Measurements from ENCODE around the gene ZMAT5. TPM values are rescaled to one million over a fixed set of nuclear protein-coding genes. Genes with fewer than 3 reads are reported as not detected.
A peak's percentile ranks its signal among the peaks of the same experiment; 100 is the strongest.

The ZMAT5 gene
- total and polyA plus RNA-seq, 9 of the 15 experiments (the other 6 are each of a cell fraction or from before 2014, with no cell fraction given), result 2.0 to 25.2 (median 11.9) TPM

DNA sequence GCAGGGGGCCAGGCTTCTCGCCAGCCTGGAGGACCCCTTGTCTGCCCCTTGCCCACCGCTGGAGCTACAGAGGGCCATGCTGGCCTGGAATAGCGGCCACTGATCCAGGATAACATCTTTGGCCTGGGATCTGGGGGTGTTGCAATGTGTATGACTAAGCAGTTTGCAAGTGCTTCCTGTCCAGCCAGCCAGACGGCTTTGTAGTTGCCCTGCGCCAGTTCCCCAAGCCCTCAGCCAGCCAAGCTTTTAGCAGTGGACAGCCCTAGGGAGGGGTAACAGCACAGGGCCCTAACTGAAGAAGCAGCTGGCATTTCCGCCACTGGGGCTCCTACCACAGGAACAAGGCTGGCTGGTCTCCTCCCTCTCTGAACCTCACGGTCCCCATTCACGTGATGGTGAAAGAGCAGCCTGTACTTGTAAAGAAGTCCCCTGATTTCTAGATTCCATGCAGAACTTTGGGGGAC, 32.4 kb upstream of the ZMAT5 start (continued):
- TF ChIP-seq KLF13 (tag; IDR thresholded peaks at IDR 0.05; ENCODE audit: borderline replicate concordance, low read depth) (no peak), DPF2 (IDR thresholded peaks at IDR 0.05) (peak; percentile 91), ZNF316 (IDR thresholded peaks at IDR 0.05) (peak; percentile 96), NR2C2 (CRISPR knock-in tag; IDR thresholded peaks at IDR 0.05) (no peak), NR2C2 (tag; IDR thresholded peaks at IDR 0.05) (peak; percentile 87), ZBTB7A (IDR thresholded peaks at IDR 0.05; ENCODE audit: borderline replicate concordance, control insufficient read depth, low read depth, low read length) (peak; percentile 30; the same call in 1 of the 2 replicates), SMARCC2 (IDR thresholded peaks at IDR 0.05; ENCODE audit: low read depth) (peak; percentile 67; the same call in 1 of the 2 replicates), TEAD2 (tag; IDR thresholded peaks at IDR 0.05) (0 out of 2 replicates have a peak, but pooled peaks have one; percentile 24), MAFK (IDR thresholded peaks at IDR 0.05; ENCODE audit: low read length) (peak; percentile 89), CXXC5 (CRISPR knock-in tag; IDR thresholded peaks at IDR 0.05) (peak; percentile 56; the same call in 1 of the 2 replicates), POLR2AphosphoS5 (IDR thresholded peaks at IDR 0.05; ENCODE audit: control insufficient read depth, insufficient read depth, low read depth, low read length) (peak; percentile 36; the same call in 1 of the 2 replicates), NR4A1 (CRISPR knock-in tag; IDR thresholded peaks at IDR 0.05) (no peak), NR4A1 (tag; IDR thresholded peaks at IDR 0.05) (peak; percentile 19; the same call in 1 of the 2 replicates), ETV1 (tag; conservative IDR thresholded peaks at IDR 0.05; ENCODE audit: low read depth) (peak; percentile 83)
- TF ChIP-seq, protein P1, sequence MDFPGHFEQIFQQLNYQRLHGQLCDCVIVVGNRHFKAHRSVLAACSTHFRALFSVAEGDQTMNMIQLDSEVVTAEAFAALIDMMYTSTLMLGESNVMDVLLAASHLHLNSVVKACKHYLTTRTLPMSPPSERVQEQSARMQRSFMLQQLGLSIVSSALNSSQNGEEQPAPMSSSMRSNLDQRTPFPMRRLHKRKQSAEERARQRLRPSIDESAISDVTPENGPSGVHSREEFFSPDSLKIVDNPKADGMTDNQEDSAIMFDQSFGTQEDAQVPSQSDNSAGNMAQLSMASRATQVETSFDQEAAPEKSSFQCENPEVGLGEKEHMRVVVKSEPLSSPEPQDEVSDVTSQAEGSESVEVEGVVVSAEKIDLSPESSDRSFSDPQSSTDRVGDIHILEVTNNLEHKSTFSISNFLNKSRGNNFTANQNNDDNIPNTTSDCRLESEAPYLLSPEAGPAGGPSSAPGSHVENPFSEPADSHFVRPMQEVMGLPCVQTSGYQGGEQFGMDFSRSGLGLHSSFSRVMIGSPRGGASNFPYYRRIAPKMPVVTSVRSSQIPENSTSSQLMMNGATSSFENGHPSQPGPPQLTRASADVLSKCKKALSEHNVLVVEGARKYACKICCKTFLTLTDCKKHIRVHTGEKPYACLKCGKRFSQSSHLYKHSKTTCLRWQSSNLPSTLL (IDR thresholded peaks at IDR 0.05), result no peak
- TF ChIP-seq, protein P2, sequence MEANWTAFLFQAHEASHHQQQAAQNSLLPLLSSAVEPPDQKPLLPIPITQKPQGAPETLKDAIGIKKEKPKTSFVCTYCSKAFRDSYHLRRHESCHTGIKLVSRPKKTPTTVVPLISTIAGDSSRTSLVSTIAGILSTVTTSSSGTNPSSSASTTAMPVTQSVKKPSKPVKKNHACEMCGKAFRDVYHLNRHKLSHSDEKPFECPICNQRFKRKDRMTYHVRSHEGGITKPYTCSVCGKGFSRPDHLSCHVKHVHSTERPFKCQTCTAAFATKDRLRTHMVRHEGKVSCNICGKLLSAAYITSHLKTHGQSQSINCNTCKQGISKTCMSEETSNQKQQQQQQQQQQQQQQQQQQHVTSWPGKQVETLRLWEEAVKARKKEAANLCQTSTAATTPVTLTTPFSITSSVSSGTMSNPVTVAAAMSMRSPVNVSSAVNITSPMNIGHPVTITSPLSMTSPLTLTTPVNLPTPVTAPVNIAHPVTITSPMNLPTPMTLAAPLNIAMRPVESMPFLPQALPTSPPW (CRISPR knock-in tag; IDR thresholded peaks at IDR 0.05), result peak; percentile 42
- TF ChIP-seq, protein P3, sequence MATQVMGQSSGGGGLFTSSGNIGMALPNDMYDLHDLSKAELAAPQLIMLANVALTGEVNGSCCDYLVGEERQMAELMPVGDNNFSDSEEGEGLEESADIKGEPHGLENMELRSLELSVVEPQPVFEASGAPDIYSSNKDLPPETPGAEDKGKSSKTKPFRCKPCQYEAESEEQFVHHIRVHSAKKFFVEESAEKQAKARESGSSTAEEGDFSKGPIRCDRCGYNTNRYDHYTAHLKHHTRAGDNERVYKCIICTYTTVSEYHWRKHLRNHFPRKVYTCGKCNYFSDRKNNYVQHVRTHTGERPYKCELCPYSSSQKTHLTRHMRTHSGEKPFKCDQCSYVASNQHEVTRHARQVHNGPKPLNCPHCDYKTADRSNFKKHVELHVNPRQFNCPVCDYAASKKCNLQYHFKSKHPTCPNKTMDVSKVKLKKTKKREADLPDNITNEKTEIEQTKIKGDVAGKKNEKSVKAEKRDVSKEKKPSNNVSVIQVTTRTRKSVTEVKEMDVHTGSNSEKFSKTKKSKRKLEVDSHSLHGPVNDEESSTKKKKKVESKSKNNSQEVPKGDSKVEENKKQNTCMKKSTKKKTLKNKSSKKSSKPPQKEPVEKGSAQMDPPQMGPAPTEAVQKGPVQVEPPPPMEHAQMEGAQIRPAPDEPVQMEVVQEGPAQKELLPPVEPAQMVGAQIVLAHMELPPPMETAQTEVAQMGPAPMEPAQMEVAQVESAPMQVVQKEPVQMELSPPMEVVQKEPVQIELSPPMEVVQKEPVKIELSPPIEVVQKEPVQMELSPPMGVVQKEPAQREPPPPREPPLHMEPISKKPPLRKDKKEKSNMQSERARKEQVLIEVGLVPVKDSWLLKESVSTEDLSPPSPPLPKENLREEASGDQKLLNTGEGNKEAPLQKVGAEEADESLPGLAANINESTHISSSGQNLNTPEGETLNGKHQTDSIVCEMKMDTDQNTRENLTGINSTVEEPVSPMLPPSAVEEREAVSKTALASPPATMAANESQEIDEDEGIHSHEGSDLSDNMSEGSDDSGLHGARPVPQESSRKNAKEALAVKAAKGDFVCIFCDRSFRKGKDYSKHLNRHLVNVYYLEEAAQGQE (IDR thresholded peaks at IDR 0.05; ENCODE audit: borderline replicate concordance), result peak; percentile 30; the same call in 1 of the 2 replicates
- TF ChIP-seq, protein P3 (CRISPR knock-in tag; IDR thresholded peaks at IDR 0.05; ENCODE audit: low read depth), result no peak
